Measurements from ENCODE around the gene LSMEM2.
A peak's percentile ranks its signal among the peaks of the same experiment; 100 is the strongest.

Gene LSMEM2

DNA sequence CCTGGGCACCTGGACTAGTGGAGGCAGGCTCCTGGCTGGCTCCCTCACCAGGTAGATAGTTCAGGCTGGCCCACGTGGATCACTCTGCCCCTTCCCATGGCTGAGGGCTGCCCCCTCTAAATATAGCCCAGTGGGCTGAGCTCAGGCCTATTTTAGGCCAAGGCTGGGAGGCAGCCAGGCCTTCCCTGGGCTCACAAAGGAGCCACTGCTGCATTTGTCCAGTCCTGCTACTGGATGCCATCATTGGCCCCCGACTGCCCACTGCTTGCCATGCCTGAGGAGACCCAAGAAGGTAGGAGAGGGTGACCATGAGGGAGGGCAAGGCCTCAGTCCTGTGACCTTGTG is at the start of gene LSMEM2:
Gene LSMEM2, plus strand, starts transcription at position 208 of the 345 bp plus-strand sequence. Its CDS starts 27 bp downstream, at position 235.
- DNase-seq (ENCODE audit: low spot score in 2 of 2): no peak
- Mint-ChIP-seq H3K4me1 (peaks cover 11% of the 10 kb centered on the region), H3K4me3 (no peak within 1 kb of the TSS), H3K27ac (no peak within 1 kb of the TSS), H3K9me3 (no peaks in the 10 kb centered on the region), H3K27me3 (peaks cover 20% of the 10 kb centered on the region), H3K36me3 (no peaks in the 10 kb centered on the region)
- no peak for ATAC-seq (ENCODE audit: low read depth)

DNA sequence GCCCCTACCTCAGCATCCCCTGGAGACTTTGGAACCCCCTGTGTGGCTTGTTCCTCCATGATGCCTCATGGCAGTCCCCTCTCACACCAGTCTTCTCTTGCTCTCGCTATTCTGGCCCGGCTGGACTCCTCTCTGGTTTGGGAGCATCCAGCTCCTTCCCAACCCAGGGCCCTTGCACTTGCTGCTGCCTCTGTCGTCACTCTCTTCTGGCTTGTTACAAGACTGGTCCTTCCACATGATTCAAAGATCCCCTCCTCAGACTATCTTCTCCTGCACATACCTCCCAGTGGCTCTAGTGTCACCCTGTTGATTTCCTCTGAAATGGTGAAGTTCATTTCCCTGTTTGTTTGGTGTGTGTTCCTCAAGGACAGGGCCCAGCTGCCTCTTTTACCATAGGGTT is 49.4 kb upstream of the LSMEM2 start:
- Mint-ChIP-seq H3K27me3 (peaks cover 2% of the 10 kb centered on the region), H3K9me3 (no peaks in the 10 kb centered on the region), H3K4me3 (no peak overlapping the region), H3K36me3 (no peaks in the 10 kb centered on the region), H3K4me1 (peaks cover 34% of the 10 kb centered on the region), H3K27ac (no peak overlapping the region)
- no peak for ATAC-seq (ENCODE audit: low read depth)
- DNase-seq (ENCODE audit: low spot score in 2 of 2): no peak

DNA sequence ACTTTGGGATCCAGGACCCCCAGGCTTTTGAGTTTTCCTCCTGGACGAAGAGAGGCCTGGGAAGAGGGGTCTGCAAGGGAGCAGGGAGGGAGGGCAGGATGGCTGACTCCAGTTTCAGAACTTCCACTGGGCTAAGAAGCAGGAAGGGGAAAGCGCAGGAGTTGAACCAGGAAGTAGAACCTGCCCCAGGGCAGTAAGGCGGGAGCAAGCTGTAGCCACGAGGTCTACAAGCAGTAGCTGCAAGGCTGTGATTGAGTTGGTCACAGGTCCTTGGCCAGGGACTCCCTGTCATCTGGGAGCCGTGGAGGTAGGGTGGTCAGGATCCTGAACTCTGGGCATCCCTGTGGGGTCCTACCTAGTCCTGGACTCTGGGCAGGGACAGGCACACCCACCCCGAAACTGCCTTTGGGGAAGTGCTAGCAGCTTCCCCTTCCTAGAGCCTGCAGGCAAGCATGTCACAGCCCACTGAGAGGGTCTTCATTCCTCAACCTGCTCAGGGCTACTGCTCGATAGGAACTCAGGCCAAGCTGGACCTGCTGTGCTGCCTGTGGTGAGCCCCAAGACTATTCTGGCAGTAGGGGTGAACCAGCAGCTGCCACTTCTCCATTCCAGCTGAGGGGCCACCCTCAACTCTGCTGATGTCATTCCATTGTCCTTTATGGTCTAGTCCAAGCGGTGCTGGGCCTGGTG is 48.6 kb upstream of the LSMEM2 start:
- H3K4me1 Mint-ChIP-seq: peaks cover 36% of the 10 kb centered on the region
- no peak overlapping the region for H3K27ac Mint-ChIP-seq
- no peaks in the 10 kb centered on the region for H3K36me3 Mint-ChIP-seq
- peak in 1 of 2 donors; percentile 42 for DNase-seq (ENCODE audit: low spot score in 2 of 2)
- H3K27me3 Mint-ChIP-seq: no peaks in the 10 kb centered on the region
- ATAC-seq (ENCODE audit: low read depth): no peak
- peak overlapping the region; percentile 47 for H3K4me3 Mint-ChIP-seq
- H3K9me3 Mint-ChIP-seq: no peaks in the 10 kb centered on the region

DNA sequence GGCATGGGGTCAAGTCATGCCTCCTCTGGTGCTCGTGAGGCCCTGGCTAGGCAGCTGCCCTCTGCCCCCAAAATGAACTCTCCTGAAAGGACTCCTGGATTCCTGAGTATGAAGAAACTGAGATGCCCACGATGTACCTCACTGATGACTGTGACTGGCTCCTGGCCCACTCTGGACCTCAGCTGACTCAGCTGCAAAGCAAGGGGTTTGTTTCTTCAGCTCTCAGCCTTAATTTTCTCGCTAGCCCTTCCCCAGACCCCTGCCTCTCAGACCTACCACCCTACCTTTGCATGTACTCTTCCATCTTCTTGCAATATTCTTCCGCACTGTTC is 48.1 kb upstream of the LSMEM2 start:
- Mint-ChIP-seq H3K36me3 (no peaks in the 10 kb centered on the region), H3K9me3 (no peaks in the 10 kb centered on the region), H3K4me3 (peak overlapping the region; percentile 47), H3K27ac (no peak overlapping the region), H3K4me1 (peaks cover 39% of the 10 kb centered on the region), H3K27me3 (no peaks in the 10 kb centered on the region)
- DNase-seq (ENCODE audit: low spot score in 2 of 2) (no peak), ATAC-seq (ENCODE audit: low read depth) (no peak)

DNA sequence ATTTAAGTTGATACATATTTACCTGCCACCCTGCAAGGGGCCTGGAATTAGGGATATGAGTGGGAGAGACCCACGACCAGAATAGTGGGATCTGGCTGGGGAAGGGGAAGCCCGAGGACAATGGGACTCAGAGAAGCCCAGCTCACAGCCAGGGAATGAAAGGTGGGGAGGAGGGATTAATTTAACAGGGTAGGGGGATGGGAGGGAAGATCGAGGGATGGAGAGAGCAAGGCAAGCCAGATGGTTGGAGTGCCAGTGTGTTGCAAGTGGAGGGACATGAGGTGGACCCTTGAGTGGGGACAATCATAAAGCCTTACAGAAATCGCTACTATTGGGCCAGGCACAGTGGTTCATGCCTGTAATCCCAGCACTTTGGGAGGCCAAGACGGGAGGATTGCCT is 47.3 kb upstream of the LSMEM2 start:
- no peaks in the 10 kb centered on the region for H3K27me3 Mint-ChIP-seq
- ATAC-seq (ENCODE audit: low read depth): no peak
- no peaks in the 10 kb centered on the region for H3K9me3 Mint-ChIP-seq
- H3K4me1 Mint-ChIP-seq: peaks cover 36% of the 10 kb centered on the region
- H3K4me3 Mint-ChIP-seq: no peak overlapping the region
- no peak for DNase-seq (ENCODE audit: low spot score in 2 of 2)
- no peaks in the 10 kb centered on the region for H3K36me3 Mint-ChIP-seq
- H3K27ac Mint-ChIP-seq: no peak overlapping the region

DNA sequence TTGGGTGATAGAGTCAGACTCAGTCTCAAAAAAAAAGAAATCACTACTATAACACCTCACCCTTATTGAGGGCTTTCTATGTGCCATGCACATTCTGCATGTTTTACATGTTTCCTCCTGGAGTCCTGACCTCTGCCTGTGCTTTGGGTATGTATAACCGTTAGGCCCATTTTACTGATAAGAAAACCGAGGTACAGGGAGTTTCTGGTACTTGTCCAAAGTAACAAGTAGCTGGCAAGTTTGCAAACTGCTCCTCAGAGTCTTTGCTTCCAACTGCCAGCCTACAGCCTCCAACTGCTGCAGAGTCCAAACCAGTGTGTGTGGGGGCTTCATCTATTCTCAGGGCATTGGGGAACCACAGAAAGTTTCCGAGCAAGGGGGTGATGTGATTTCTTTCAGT is 46.6 kb upstream of the LSMEM2 start:
- Mint-ChIP-seq H3K4me1 (peaks cover 36% of the 10 kb centered on the region), H3K27me3 (no peaks in the 10 kb centered on the region), H3K4me3 (no peak overlapping the region), H3K9me3 (no peaks in the 10 kb centered on the region), H3K36me3 (peaks cover 4% of the 10 kb centered on the region), H3K27ac (no peak overlapping the region)
- ATAC-seq (ENCODE audit: low read depth): no peak
- DNase-seq (ENCODE audit: low spot score in 2 of 2): no peak

DNA sequence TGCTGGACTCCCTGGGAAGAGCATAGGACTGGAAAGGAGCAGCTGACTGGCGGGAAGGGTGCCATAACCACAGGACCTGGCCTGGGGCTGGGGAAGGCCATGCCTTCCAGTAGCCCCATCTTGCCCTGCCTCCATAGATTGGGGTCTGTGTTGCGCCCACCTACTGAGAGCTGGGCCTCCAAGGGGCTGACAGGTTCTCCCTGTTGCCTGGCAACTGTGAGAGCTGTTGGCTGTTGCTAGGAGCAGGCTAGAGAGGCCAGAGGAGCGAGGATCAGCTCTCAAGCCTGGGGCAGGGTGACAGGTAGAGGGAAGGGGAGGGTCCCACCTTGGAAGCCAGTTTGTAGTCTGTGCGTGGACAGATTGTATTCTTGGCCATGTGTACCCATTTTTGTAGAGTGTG is 45.7 kb upstream of the LSMEM2 start:
- no peak overlapping the region for H3K4me3 Mint-ChIP-seq

DNA sequence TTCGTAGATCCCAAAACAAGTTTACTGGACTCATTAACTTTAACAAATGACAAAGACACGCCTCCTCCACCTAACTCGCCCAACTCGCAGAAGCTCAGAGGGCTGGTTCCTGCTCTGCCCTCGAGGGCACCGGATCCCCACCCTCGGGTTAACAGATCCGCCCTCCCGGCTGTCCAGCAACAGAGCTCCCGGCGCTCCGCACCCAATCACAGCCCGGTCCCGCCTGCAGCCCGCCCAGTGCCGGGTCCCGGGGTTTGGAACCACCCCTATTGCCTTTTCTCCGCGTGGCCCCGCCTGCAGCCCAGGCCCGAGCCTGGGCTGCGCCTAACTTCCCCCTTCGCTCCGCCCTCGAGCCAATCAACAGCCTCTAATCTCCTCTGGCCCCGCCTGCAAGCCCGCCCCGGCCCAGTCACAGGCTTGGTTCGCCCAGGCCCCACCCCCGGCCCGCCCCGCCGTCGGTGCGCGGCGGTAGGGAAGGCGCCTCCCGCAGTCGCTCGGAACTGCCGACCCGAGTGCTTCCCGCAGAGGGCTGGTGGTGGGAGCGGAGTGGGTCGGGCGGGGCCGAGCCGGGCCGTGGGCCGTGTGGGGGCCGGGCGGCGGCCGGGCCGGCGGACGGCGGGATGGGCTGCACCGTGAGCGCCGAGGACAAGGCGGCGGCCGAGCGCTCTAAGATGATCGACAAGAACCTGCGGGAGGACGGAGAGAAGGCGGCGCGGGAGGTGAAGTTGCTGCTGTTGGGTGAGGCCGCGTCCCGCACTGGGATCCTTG is 43.0 kb upstream of the LSMEM2 start, which contains the start of gene GNAI2:
Gene GNAI2, plus strand, starts transcription at position 489 of the 768 bp plus-strand sequence. Its CDS starts 132 bp downstream, at position 621.
- peak; percentile 92 to 98 for DNase-seq (ENCODE audit: low spot score in 2 of 2)
- H3K27ac Mint-ChIP-seq: peak within 1 kb of the TSS; percentile 94
- H3K9me3 Mint-ChIP-seq: no peaks in the 10 kb centered on the region
- peak; percentile 87 for ATAC-seq (ENCODE audit: low read depth)
- no peaks in the 10 kb centered on the region for H3K27me3 Mint-ChIP-seq
- peak within 1 kb of the TSS; percentile 99 for H3K4me3 Mint-ChIP-seq
- H3K36me3 Mint-ChIP-seq: peaks cover 4% of the 10 kb centered on the region
- H3K4me1 Mint-ChIP-seq: peaks cover 41% of the 10 kb centered on the region

More for the DNA sequence above, 45.7 kb upstream of the LSMEM2 start:
- Mint-ChIP-seq H3K4me1 (peaks cover 36% of the 10 kb centered on the region), H3K9me3 (no peaks in the 10 kb centered on the region), H3K27ac (no peak overlapping the region), H3K27me3 (no peaks in the 10 kb centered on the region), H3K36me3 (peaks cover 4% of the 10 kb centered on the region)
- no peak for DNase-seq (ENCODE audit: low spot score in 2 of 2)
- ATAC-seq (ENCODE audit: low read depth): no peak

DNA sequence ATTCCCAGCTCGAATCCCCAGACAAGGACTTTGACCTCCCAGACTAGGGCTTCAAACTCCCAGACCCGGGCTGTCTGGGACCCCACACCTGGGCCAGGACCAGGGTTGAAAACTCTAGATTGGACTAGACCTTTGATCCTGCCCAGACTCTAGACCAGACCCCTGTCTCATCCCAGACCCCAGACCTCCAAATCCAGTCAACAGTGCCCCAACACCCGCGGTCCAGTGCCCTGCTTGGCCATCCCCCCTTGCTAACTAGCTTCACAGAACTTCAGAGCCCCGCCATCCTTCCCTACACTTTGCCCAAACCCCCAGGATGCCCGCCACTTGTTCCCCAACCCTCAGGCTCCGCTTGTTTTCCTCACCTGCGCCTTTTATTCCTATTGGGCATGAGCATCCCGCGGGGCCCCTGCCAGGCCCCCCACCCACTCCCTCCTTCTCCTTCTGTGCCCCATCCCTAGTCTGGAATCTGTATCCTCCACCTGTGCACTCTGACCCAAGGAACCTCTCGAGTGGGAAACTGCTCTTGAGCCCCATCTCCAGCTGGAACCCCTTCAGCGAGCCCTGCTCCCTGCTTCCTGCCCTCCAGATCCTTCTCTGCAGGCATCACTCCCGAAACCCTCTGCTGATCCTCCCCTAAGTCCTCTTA is 42.3 kb upstream of the LSMEM2 start:
- ATAC-seq (ENCODE audit: low read depth): no peak
- Mint-ChIP-seq H3K9me3 (no peaks in the 10 kb centered on the region), H3K27ac (peak overlapping the region; percentile 94), H3K36me3 (peaks cover 8% of the 10 kb centered on the region), H3K4me1 (peaks cover 42% of the 10 kb centered on the region), H3K4me3 (peak overlapping the region; percentile 99), H3K27me3 (no peaks in the 10 kb centered on the region)
- DNase-seq (ENCODE audit: low spot score in 2 of 2): no peak

DNA sequence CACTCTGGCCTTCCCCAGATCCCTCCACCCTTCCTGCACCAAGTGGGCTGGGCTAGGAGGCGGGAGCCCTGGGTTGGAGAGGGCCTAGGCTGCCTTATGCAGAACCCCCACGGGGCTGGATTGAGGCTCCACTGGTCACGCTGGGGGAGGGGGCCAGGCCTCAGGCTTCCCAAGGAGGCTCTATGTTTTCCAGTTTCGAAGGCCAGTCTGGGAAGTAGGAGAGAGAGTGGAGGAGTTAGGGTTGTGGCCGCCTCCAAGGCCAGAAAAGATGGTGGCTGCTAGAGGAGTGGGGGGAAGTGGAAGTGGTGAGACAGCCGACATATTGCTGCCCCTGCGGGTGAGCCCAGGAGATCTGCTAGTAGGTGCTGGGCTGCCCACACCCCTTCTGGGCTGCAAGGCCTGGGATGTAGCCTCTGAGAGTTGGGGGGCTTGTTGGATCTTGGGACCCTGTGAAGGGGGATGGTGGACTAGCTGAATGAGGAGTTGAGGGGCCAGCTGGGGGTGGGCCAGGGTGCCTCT is 41.7 kb upstream of the LSMEM2 start:
- no peaks in the 10 kb centered on the region for H3K27me3 Mint-ChIP-seq
- H3K36me3 Mint-ChIP-seq: peaks cover 8% of the 10 kb centered on the region
- peak overlapping the region; percentile 94 for H3K27ac Mint-ChIP-seq
- H3K4me3 Mint-ChIP-seq: peak overlapping the region; percentile 99
- H3K9me3 Mint-ChIP-seq: no peaks in the 10 kb centered on the region
- DNase-seq (ENCODE audit: low spot score in 2 of 2): peak; percentile 16 to 40
- ATAC-seq (ENCODE audit: low read depth): no peak
- H3K4me1 Mint-ChIP-seq: peaks cover 47% of the 10 kb centered on the region

DNA sequence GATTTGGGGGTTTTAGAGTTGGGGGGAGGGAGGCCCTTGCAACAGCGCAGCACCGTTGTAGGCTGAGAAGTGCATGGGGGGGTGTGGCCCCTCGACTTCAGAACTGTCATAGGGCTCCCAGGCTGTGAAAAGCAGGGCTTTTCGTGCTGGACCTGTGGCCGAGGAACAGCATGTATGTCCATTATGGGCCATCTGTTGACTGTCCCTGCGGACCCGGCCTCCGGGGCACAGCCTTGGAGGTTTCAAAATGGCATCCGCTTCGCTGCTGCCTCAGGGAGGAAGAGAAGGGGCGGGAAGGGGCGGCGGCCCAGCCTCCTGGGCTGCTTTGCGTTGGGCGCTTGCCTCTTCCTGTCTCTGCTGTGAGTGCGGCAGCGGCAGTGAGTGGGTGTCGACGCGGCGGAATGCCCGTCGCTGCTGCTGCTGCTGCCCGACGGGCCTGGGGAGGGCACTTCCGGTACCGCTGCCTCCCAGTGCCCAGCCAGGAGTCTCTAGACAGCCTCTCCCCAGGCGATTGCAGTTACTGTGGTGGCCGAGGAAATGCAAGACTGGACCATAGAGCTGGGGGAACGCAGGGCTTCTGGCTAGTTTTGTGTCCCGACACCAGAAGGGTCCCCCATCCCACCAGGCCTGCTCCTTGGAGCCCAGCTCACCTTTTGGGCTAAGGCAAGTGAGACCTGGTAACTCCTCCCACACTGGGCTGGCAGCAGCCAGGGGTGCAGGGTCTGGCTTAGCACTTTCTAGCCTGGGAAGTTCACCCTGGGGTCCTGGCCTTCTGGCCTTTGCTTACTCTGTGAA is 40.9 kb upstream of the LSMEM2 start:
- no peaks in the 10 kb centered on the region for H3K9me3 Mint-ChIP-seq
- H3K27ac Mint-ChIP-seq: peak overlapping the region; percentile 94
- H3K27me3 Mint-ChIP-seq: no peaks in the 10 kb centered on the region
- H3K4me3 Mint-ChIP-seq: peak overlapping the region; percentile 99
- peaks cover 47% of the 10 kb centered on the region for H3K4me1 Mint-ChIP-seq
- H3K36me3 Mint-ChIP-seq: peaks cover 8% of the 10 kb centered on the region
- ATAC-seq (ENCODE audit: low read depth) (peak; percentile 41), DNase-seq (ENCODE audit: low spot score in 2 of 2) (peak; percentile 71 to 73)

DNA sequence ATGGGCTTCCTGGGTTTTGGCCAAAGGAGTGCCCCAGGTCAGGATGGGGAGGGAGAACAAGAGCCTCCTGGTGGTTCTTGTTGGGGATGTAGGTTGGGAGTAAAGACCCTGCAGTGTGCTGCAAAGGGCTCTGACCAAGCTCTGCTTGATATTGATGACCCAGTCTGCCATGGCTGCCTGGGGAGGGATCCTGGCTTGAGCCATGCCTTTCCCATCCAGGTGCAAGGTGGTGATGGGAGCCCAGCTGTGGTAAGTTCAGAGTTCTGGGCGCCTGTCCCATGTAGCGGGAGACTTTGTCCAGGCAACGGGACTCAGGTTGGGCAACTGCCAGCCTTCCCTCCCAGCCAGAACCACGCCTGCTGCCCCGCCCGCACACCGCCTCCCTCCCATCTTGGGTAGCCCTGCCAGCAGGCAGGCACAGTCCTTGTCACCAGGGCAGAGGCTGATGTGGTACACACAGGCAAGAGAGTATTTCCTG is 40.3 kb upstream of the LSMEM2 start:
- ATAC-seq (ENCODE audit: low read depth): no peak
- DNase-seq (ENCODE audit: low spot score in 2 of 2): no peak
- H3K27me3 Mint-ChIP-seq: no peaks in the 10 kb centered on the region
- peaks cover 8% of the 10 kb centered on the region for H3K36me3 Mint-ChIP-seq
- H3K4me3 Mint-ChIP-seq: peak overlapping the region; percentile 99
- H3K27ac Mint-ChIP-seq: peak overlapping the region; percentile 24
- no peaks in the 10 kb centered on the region for H3K9me3 Mint-ChIP-seq
- H3K4me1 Mint-ChIP-seq: peaks cover 47% of the 10 kb centered on the region

DNA sequence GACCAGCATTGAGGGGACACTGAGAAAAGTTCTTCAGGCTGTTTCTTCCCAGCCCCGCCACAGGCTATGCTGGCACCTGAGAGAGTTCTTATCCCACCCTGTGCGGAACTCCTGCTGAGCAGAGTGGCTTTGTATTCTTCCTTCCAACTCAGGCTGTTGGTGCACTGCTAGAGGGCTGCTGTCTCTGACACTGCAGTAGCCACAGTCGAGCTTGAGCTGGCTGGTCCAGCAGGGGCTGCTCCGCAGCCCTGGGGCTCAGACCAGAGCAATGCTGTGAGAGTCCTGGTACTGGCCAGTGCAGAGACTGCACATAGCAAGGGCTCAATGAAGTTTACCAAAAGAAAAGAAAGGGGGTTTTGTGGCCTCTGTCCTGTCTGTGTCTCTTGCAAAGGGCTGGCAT is 39.2 kb upstream of the LSMEM2 start:
- peaks cover 54% of the 10 kb centered on the region for H3K4me1 Mint-ChIP-seq
- H3K36me3 Mint-ChIP-seq: peaks cover 8% of the 10 kb centered on the region
- H3K27me3 Mint-ChIP-seq: no peaks in the 10 kb centered on the region
- no peak for DNase-seq (ENCODE audit: low spot score in 2 of 2)
- H3K4me3 Mint-ChIP-seq: peak overlapping the region; percentile 99
- H3K27ac Mint-ChIP-seq: peak overlapping the region; percentile 69
- H3K9me3 Mint-ChIP-seq: no peaks in the 10 kb centered on the region
- ATAC-seq (ENCODE audit: low read depth): no peak
